HepG2 (cell line): Measurements from ENCODE around the gene AADAT.

Experiments used
- ATF1 ChIP-seq: IDR thresholded peaks from 2 replicates; pipeline ENCODE4 v1.6.1; 2016; ENCODE audit warnings: mild to moderate bottlenecking, control low read depth
- ELF1 ChIP-seq: sonication (generic); formaldehyde crosslinking; IDR thresholded peaks from 2 replicates; pipeline ENCODE4 v1.4.0; 2020; ENCODE audit warnings: missing genetic modification reagents
- ELF4 ChIP-seq: sonication (generic); formaldehyde crosslinking; IDR thresholded peaks from 2 replicates; pipeline ENCODE4 v1.5.0; 2020; ENCODE audit warnings: missing genetic modification reagents, mild to moderate bottlenecking, moderate library complexity, borderline replicate concordance
- JUNB ChIP-seq: sonication (generic); formaldehyde crosslinking; IDR thresholded peaks from 2 replicates; pipeline ENCODE4 v1.8.0; 2022; ENCODE audit warnings: missing genetic modification reagents, mild to moderate bottlenecking, borderline replicate concordance
- ZKSCAN1 ChIP-seq: fragments of 150-350 bp; IDR thresholded peaks from 2 replicates; pipeline ENCODE4 v1.6.1; 2014; ENCODE audit warnings: low read length
- TF ChIP-seq, protein P1 (sequence below): sonication (generic); formaldehyde crosslinking; IDR thresholded peaks from 2 replicates; pipeline ENCODE4 v1.8.1; 2023; ENCODE audit warnings: mild to moderate bottlenecking, inconsistent platforms, moderate library complexity, missing genetic modification reagents, borderline replicate concordance
- TF ChIP-seq, protein P2 (sequence below): sonication (generic); formaldehyde crosslinking; IDR thresholded peaks from 2 replicates; pipeline ENCODE4 v1.4.0; 2020; ENCODE audit warnings: mild to moderate bottlenecking, missing genetic modification reagents

DNA sequence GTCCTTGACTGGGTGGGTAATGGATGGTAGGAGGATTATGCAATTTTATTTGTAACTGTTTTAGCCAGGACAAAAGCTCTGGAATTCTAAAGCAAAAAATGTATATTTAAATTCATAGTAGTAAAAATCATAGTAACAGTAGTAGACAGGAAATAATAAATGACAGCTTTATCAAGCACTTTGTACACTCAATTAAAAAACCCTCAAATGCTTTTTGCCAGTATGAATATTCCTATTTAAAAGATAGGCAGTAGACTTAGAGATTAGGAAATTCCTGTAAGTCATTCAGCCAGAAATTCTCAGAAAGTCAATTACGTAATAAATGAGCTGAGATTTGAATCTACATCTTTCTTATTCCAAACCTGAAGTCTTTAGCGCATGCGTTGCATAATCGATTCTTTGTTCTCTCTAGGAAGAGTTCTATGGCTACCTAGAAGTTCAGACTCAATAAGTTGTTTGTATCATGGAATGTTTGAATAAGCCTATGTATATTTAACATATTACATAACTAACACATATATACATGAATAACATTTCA lies 2.5 kb downstream of the AADAT start:
- no peak for TF ChIP-seq ELF4
- no peak for TF ChIP-seq ZKSCAN1
- TF ChIP-seq, protein P1, sequence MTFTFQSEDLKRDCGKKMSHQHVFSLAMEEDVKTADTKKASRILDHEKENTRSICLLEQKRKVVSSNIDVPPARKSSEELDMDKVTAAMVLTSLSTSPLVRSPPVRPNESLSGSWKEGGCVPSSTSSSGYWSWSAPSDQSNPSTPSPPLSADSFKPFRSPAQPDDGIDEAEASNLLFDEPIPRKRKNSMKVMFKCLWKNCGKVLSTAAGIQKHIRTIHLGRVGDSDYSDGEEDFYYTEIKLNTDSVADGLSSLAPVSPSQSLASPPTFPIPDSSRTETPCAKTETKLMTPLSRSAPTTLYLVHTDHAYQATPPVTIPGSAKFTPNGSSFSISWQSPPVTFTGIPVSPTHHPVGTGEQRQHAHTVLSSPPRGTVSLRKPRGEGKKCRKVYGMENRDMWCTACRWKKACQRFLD (CRISPR knock-in tag): no peak
- TF ChIP-seq, protein P2, sequence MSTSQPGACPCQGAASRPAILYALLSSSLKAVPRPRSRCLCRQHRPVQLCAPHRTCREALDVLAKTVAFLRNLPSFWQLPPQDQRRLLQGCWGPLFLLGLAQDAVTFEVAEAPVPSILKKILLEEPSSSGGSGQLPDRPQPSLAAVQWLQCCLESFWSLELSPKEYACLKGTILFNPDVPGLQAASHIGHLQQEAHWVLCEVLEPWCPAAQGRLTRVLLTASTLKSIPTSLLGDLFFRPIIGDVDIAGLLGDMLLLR (CRISPR knock-in tag): no peak
- TF ChIP-seq ATF1 (CRISPR knock-in tag): no peak
- no peak for TF ChIP-seq ELF1
- TF ChIP-seq JUNB: no peak
